ENCODE results near the gene EXOC4.
A peak's percentile ranks its signal among the peaks of the same experiment; 100 is the strongest.
"Not testable (repeated sequence)": the region's sequence is repeated elsewhere in the genome, so short reads cannot be mapped to it uniquely, and the experiment has no call there.

EXOC4 gene

DNA sequence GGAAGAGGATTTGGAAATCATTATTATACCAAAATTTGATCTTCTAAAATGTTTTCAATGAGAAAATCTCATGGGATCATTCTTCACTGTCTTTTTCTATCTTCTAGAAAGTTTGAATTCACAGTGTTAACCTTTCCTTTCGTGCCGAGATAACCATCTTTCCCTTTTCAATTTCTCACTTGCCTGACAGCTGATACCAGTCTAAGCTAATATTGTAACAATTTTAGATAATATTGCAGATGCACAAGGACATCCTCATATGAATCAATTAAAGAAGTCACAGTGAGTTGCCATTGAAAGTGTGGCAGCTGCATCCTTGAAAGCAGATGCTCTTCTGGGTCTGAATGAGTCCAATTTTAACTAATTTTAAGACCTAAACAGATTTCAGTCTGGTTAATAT lies 734.7 kb downstream of the EXOC4 start:
- no peak for DNase-seq (ENCODE audit: low spot score)

GRCh38 chr7:133993547-133993946 lies 740.7 kb downstream of the EXOC4 start:
- no peak for DNase-seq (ENCODE audit: low spot score)

DNA sequence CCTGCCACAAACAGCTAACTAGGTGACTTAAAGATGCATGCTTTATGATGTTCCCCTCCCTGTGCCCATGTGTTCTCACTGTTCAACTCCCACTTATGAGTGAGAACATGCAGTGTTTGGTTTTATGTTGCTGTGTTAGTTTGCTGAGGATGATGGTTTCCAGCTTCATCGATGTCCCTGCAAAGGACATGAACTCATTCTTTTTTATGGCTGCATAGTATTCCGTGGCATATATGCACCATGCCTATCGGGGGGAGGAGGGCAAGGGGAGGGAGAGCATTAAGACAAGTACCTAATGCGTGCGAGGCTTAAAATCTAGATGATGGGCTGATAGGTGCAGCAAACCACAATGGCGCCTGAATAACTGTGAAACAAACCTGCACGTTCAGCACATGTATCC lies 741.2 kb downstream of the EXOC4 start:
- DNase-seq (ENCODE audit: low spot score): not testable (repeated sequence)

- DNase-seq (ENCODE audit: low spot score): no peak
Observed at GRCh38 chr7:133997463-133997862, 744.6 kb downstream of the EXOC4 start.

DNA sequence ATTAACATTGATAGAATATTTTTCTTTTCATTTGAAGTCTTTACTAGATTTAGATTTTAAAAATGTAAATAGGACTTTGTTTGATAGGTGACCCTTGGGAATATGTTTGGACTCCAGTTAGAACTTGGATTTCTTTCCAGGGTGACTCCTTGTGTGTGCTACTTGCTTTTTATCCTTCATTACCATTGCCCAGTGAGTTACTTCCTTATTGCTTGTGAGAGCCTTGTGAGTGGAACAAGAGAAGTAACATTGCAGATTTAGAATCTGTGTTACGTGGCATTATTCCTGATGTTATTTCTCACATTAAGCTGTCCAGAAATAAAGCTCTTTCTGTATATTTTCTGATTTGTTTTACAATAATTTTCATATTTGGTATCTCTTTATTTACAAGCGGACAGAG lies 746.3 kb downstream of the EXOC4 start:
- DNase-seq (ENCODE audit: low spot score): no peak

DNA sequence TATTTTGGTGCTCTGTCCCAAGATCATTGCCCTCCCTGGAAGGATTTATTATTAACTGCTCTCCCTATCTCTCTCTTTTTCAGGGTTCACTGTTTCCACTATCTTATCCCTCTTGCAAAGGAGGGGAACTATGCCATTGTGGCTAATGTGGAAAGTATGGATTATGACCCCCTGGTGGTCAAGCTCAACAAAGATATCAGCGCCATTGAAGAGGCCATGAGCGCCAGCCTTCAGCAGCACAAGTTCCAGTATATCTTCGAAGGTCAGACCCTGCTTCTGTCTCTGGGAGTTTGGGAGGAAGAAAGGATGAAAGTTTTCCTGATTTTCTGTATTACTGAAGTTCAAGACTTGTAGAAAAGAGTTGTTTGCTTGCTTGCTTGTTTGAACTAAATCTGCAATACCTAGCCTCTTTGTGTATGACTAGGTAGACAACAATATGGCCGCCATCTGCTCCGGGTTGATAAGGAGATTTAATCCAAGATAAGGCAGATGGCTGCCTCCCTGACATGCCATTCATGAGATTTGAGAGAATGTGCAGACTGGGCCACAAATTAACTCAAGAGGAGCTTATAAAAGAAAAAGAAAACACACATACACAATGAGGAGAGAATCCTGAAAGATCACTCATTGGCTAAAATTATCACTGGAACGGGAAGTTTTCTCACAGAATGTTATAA lies 752.1 kb downstream of the EXOC4 start:
- DNase-seq (ENCODE audit: low spot score): no peak

DNA sequence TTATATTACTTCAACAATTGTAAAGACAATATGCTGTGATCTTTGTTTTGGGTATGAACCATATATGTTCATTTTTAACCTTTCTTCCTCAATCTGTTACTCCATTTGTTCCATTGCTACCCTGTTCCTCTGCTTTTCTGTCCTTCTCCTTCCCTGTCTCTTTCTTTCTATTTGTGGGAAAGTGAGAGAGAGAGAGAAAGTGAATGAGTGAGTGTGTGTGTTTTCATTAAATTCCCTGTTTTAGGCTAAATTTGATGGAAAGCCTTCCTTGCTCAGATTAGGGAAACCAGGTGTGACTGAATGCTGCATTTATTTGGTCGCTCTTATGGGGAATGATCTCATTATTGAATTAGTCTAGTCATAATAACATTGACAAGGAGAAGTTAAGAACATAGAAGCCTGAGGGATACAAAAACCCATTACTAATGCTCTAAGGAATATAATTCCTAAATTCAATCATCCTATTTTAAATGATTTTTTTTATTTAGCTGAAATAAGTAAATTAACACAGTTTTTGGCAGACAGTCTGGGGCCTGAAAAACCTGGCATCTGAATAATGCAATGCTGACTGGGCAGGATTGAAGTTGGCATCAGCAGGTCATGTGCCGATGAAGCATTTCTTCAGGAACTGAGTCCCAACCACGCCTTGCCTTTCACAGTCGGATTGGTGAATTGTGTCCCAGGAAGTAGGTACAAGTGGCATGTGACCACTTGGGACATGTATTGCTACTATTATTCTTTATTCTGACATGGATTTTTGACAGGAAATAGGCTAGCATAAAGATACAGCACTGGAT lies 756.6 kb downstream of the EXOC4 start:
- DNase-seq (ENCODE audit: low spot score): no peak

DNA sequence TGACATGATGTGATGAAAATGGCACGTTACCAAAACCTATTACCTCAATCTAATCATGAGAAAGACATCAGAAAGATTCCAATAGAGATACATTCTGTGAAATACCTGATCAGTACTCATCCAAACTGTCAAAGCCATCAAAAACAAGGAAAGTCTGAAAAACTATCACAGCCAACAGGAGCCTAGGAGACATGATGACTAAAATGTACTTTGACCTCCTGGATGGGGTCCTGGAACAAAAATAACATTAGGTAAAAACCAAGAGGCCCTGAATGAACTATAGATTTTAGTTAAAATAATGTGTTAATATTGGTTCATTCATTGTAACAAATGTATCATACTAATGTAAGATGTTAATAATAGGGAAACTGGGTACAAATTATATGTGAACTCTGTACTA lies 760.4 kb downstream of the EXOC4 start:
- no peak for DNase-seq (ENCODE audit: low spot score)

DNA sequence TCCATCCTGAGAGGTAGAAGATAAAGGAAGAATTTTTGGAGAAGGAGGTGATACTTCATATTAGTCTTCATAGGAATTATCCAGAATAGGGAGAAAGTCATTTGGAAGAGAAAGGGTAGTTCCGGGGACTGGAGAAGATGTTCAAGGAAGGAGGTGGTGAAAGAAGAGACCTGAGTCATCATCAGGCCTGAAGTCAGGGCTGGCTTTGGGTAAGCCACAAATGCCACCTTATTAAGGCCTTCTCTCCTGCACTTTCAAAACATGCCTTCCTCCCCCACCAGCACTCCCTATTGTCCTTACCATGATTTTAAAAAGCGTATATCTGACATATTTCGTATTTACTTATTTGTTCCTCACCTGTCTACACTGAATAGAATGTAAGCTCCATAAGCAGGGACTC lies 762.1 kb downstream of the EXOC4 start:
- DNase-seq (ENCODE audit: low spot score): no peak

DNA sequence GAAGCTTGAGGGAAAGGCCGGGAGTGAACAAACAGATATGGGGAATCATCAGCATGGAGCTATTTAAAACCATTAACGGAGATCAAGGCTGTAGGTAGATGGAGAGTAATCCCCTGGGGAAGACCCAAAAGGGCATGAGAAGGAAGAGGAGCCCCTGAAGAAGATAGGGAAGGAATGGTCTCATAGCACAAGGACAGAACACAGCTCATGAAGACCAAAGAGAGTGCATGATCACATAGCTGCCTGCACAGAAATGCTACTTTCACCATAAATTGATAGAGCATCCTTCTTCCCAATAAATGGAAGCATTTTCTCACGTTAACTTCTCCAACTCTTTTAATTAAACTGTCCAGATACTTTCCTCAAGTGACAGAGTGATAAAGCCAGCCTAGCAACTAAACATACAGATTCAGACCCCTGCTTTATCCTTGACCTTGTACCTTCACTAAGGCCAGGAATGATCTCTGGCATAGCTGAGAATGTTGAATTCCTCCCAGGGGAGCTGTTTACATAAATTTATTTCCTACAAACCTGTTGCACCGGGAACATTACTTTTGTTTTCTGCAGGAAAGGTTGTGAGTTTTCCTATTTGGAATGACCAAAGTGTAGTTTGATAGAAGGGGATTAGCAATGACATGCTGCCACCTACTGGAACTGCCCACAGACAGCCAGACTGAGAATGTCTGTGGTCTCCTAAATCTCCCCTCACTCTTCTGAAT lies 763.5 kb downstream of the EXOC4 start:
- DNase-seq (ENCODE audit: low spot score): peak; percentile 39

- no peak for DNase-seq (ENCODE audit: low spot score)
Observed at GRCh38 chr7:134016942-134017303, 764.0 kb downstream of the EXOC4 start.

DNA sequence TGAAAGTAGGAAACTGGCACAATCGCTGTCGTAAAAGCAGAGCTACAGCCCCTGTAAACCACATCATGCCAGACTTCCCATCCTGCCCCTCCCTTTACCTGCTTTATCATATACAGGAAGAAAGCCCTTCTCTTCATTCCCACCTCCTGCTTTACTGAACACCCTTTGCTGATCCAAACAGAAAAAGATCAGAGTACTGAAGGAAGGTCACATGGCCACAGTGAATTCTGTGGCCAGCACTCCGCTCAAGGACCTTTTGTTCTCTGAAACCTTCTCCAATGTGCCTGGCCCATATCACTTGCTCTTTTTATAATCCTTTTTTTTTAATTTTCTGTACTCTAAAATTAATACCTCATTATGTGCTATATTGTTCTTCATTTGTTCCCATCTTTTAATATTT lies 765.4 kb downstream of the EXOC4 start:
- no peak for DNase-seq (ENCODE audit: low spot score)

DNA sequence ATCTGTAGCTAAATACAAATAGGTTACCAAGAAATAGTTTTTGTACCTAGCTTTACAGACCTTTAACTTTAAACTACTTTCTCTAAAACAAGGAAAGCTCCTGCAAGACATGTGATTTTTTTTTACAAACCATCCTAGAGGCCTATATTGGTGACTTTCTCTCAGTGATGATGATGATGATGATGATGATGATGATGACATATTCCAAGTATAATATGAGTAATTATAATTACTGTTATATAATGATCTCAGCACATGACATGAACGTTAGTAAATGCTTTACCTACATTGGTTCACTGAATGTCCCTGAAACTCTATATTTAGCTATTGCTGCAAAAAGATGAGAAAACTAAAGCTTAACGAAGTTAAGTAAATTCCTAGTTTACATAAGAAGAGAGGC lies 766.4 kb downstream of the EXOC4 start:
- DNase-seq (ENCODE audit: low spot score): no peak

GRCh38 chr7:134021836-134022235 lies 769.0 kb downstream of the EXOC4 start:
- no peak for DNase-seq (ENCODE audit: low spot score)

DNA sequence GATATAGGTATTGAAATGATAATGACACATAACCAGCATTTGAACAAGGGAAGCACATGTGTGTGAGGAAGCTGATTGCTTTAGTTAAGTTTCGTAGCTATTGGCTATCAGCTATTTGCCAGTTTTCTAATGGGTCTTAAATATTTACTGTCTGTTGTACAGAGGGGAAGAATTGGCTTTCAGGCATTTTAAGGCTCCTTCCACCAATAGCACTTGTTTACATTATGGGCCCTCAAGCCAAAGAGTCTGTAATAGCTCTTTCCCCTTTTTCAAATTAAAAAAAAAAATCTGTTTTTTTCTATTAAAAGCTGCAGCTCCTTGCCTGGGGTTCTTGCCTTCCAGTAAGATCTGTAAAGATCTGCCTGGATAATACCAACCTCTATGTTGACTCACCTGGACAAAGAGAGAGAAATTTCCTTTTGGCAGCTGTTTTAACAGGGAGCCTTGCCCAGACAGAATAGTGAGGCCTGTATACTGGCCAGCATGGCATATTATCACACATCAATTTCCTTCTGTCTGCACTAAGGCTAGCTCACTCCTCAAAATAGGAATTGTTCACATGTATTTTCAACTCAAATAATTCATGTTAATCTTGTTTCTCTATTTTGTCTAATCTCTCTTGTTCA lies 769.5 kb downstream of the EXOC4 start:
- no peak for DNase-seq (ENCODE audit: low spot score)

GRCh38 chr7:134024739-134025138 lies 771.9 kb downstream of the EXOC4 start:
- no peak for DNase-seq (ENCODE audit: low spot score)

- no peak for DNase-seq (ENCODE audit: low spot score)
Observed at GRCh38 chr7:134028853-134029252, 776.0 kb downstream of the EXOC4 start.

- no peak for DNase-seq (ENCODE audit: low spot score)
Observed at GRCh38 chr7:134029743-134030142, 776.9 kb downstream of the EXOC4 start.

GRCh38 chr7:134030460-134030865 lies 777.6 kb downstream of the EXOC4 start:
- DNase-seq (ENCODE audit: low spot score): no peak

- DNase-seq (ENCODE audit: low spot score): no peak
Observed at GRCh38 chr7:134031835-134032617, 779.1 kb downstream of the EXOC4 start.

DNA sequence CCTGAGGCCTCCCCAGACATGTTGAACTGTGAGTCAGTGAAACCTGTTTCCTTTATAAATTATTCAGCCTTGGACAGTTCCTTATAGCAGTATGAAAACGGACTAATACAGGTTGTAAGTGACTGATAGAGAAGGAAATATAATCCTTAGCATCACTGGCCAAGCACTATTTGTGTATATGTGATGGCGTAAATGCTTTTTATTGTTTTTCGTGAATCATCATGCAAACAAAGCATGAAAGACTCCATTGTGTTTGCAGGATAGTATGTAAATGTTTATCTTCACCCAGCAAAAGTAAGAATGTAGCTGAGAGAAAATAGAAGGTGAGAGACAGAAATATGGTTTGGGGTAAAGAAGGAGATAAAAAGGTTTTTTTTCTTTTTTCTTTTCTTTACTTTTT lies 781.8 kb downstream of the EXOC4 start:
- no peak for DNase-seq (ENCODE audit: low spot score)

DNA sequence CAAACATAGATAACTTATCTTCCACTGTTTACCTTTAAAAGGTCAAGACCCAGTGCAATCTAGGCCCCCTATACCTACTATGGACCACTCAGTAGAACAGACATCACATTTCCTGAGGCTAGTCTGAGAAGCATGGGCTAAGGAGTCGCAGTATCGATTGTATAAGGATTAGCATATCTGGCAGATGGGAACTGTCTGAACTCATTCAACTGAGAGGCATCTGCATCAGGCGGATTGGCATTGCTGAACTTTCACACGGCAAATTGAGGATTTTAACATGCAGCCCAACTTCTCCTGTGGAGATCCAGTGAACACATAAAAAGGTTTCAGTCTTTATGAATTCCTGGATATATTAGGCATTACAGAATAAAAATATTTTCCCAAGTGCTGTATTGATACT lies 785.1 kb downstream of the EXOC4 start:
- DNase-seq (ENCODE audit: low spot score): no peak

Data from LoVo (cell line).